HG03064 (cell line): ENCODE data around the gene WDR54.
A peak's percentile ranks its signal among the peaks of the same experiment; 100 is the strongest.
"Not testable (repeated sequence)": the region's sequence is repeated elsewhere in the genome, so short reads cannot be mapped to it uniquely, and the experiment has no call there.

Source experiments
- ATAC-seq: cut with Tn5 transposase; IDR thresholded peaks from one replicate; pipeline ENCODE4 v1.9.1; 2021; ENCODE audit warnings: low read depth; ENCODE audit not compliant: unreplicated experiment

WDR54 gene

DNA sequence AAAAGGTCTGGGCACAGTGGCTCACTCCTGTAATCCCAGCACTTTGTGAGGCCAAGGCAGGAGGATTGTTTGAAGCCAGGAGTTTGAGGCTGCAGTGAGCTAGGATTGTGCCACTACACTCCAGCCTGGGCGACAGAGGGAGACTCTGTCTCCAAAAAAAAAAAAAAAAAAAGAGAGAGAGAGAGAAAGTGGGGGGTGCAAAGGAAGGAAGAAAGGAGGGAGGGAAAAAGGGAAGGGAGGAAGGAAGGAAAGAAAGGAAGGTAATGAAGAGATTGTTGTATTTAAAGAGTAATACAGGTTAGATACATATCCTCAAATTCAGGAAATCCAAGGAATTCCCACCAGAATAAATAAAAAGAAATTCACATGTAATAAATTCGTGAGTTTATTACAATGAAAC, 19.6 kb upstream of the WDR54 start:
- no peak for ATAC-seq

DNA sequence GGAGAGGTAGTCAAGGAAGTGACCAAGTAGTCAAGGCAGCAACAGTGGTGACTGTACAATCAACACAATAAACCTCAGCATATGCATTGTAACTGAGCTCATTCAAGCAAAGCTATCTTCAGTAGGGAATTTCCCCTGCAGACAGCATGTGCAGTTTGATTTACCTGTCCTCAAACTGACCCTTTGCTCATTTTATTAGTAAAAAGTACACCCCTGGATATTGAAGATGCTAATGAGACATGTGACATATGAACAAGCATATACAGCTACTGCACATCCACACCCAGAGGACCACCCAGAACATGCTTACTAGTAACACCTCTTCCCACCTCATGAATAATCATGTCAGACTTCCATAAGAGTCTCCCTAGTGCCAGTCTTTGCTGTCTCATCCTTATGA, 15.5 kb upstream of the WDR54 start:
- ATAC-seq: peak; percentile 73

DNA sequence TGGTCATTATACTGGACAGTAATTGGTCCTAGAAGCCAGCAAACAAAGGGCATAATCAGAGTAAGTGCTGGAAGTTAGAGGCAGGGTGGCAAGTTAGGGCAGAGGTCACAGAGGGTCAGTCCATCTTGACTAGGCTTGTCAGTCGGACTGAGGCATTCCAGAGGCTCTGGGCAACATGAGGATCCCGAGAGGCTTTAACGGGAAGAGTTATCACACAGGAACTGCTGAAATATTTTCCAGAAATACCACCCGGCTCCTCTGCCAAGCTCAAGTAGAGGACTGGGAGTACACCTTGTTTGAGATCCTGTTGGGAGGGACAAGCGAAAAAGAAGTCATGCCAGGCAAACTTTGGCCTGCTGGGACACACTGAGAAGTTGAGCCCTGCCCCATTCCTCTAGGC, 13.8 kb upstream of the WDR54 start:
- no peak for ATAC-seq

DNA sequence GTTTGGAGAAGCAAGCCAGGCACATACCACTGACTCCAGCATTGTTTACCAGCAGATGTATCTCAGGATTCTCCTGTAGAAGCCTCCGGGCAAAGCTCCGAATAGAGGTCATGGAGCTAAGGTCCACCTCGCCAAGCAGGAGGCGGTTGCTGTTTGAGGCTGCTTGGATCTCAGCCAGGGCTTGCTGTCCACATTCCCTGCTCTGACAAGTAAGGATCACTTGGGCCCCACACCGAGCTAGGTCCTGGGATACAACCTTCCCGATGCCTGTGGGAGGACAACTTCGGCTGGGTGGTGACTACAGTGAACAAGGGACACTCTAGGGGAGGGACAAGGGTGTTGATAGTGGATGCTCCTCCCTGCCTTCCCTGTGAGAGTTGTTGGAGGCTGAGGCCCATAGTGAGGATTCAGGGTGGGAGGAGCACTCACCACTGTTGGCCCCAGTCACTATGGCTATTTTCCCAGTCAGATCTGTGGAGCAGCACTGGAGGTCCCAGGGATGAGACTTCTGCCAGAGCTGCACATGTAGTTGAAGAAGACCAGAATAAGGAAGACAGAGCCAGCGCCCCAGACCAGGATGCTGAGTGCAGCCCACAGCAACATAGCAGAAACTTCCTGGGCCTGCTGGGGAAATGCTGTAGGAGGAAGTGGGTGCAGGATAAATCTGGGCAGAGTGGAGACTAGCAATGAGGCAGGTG, 8.4 kb upstream of the WDR54 start:
- ATAC-seq: no peak

DNA sequence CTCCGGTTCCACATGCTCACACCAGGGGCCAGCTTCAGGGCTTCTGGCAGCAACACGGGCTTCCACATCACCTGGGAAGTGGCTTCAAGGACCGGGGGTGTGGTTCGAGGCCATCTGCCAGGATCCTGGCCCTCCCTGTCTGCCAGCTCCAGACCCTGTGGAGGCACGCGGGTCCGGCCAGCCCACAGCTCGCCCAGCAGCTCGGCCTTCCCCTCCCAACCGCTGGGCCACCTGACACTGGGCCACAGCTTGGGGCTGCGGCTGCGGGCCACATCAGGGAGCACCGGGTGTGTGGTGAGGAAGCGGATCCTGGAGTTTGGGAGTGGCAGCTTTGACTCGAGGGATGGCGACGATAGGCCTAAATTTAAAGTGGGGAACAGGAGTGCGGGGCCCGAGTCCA, 7.1 kb upstream of the WDR54 start:
- ATAC-seq: no peak

DNA sequence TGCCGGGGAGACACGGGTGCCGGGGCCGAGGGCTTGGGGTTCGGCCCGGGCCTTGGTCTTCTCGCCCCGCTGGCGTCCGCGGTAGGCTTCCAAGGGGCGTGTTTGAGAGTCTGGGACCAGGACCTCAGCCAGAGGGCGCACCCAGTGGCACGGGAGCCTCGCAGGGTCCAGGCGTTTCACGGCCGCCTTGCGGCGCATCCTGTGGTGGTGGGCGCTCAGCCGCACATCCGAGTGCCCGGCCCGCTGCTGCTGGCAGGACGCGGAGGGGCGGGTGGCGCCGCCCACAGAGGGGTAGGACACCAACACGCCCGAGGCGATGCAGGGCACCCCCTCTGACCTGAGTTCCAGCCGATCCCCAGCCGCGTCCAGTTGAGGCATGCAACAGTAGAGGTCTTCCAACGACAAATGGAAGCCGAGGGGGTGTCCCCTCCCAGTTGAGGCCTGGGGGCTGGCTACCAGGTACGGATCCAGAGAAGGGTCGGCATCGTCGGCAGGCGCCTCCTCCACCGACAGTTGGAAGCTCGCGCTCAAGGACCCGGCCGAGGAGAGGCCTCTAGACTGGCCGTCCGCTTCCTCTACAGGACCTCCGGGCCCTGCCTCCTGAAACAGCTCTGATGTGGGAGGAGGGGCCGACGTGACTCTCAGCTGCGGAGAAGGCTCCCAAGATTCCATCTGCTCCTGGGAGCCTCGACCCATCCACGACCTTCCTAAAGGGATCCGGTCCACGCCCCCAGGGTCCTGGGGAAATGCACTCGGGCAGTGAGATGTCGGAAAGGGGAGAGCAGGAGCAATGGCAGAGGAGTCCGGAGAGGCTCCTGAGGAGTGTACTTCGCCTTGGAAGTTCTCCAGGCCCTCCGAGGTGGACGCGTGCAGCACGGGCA, 6.4 kb upstream of the WDR54 start:
- ATAC-seq: no peak

DNA sequence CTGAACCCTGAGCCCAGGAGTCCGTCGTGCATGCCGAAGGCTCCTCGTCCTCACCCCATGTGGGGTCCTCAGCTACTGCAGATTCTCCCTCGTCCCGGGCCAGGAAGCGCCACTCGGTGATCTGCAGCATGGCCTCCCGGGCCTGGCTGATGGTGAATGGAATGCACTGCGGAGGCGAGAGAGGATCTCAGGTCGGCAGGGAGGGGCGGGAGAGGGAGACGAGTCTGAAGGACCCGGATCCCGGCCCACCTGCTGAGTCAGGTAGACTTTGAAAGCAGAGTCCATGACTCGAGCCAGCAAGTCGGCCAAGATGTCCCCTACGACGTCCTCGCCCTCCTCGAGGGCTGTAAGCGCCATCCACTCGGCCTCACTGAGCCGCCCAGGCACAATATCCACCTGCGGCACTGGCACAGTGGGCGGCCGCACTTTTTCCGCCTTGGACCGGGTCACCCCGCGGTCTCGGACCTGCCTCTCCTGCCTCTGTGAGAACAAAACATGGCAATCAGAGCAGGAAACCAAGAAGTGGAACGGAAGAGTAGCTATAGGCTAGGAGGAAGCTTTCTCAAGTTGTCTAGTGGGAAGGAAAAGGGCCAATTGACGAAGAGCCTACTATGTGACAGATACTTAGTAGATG, 5.7 kb upstream of the WDR54 start:
- no peak for ATAC-seq

DNA sequence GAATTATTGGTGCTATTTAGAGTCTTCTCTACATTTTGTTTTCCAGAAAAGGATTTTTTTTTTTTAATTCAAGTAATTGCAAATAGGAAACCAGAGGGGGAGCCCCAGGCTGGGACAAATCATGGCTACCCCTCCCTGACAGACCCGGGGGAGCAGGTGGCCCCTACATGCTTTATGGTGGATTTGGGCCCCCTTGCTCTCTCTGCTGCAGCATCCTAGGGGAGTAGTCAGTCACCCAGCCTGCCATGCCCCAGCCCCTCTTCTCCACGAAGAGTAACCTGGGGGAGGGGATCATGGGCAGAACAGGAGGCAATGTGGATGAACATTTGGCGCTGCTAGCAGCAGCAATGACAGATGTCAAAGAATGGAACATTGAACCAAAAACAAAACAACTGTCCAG, 4.8 kb upstream of the WDR54 start:
- no peak for ATAC-seq

DNA sequence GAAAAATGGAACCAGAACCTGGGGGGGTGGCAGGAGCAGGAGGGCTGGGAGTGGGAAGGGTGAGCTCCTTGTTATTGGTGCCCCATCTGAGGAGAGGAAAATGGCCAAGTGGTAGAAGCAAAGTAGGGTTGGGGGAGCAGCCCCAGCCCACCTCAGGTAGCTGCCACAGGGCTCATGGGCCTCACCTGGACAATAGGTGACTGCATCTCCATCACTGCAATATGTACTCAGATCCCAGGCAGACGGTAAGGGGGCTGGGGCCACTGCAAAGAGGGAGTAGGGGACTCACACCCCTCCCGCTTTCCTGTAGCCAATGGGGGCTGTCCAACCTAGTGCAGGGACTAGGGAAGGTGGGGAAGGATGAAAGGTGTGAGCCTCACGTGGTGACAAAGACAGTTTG, 4.3 kb upstream of the WDR54 start:
- no peak for ATAC-seq

DNA sequence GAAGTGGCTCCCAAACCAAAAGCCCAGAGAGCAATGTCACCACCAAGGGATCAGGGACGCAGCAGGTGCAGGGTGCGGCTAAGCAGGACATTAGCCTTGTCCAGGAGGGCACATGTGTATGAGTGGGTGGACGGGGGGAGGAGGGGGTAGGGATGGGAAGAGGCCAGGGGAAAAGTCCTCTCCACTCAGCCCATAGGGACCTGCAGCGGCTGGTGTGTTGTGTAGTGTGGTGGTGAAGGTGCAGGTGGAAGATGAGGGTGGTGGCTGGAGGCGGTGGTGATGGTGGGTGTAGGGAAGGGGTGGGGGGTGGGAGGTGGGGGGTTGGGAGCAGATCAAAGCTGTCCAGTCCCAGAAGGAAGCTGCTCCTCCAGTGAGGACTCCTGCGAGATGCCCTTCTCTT, 3.8 kb upstream of the WDR54 start:
- no peak for ATAC-seq

DNA sequence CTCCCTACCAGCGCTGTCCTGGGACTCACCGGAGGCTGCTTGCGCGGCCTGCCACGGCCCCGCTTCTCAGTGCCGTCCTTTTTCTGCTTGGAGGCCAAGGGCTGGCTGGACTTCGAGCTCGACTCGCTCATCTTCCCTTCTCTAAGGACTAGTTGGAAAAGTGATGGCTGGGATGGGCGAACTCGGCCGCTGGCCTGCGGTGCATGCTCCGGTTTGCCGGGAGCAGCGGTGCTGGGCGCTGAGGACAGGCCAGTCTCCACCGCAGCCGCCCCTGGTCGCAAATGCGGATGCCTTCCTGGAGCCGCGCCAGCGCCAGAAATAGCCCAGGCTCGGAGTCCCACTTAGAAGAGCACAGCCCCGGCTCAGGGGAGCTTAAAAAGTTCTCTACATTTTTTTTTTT, 3.2 kb upstream of the WDR54 start:
- ATAC-seq: no peak

DNA sequence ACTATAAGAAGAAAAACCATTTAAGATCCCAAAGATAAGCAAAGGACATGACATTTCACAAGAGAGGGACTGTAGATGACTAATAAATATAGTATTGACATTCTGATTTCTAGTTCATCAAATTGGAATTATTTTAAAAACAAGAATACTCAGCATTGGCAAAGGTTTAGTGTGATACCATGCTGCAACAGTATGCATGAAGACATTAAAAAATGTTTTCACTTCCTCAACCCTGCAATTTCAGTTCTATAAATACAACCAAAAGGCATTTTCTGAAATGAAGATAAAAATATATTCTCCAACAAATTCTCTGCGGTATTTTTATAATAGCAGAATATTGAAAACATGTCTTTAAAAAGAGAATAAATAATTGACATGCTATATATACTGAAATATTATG, 2.2 kb upstream of the WDR54 start:
- no peak for ATAC-seq

DNA sequence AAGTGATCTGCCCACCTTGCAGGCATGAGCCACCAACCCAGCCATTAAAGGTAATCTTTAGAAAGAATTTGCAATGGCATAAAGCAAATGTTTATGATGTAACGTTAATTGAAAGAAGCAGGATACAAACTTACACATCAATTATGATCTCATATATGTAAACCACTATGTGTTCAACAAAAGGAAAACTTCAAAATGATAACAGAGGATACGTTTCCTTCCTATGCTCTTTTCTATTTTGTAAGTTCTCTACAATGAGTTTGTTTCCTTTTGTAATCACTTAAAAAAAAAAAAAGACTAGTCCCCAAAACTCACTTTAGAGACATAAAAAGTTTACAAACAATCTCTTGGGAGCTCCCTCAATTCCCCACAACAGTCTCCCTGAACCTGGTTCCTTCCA, 1.5 kb upstream of the WDR54 start:
- ATAC-seq: no peak

DNA sequence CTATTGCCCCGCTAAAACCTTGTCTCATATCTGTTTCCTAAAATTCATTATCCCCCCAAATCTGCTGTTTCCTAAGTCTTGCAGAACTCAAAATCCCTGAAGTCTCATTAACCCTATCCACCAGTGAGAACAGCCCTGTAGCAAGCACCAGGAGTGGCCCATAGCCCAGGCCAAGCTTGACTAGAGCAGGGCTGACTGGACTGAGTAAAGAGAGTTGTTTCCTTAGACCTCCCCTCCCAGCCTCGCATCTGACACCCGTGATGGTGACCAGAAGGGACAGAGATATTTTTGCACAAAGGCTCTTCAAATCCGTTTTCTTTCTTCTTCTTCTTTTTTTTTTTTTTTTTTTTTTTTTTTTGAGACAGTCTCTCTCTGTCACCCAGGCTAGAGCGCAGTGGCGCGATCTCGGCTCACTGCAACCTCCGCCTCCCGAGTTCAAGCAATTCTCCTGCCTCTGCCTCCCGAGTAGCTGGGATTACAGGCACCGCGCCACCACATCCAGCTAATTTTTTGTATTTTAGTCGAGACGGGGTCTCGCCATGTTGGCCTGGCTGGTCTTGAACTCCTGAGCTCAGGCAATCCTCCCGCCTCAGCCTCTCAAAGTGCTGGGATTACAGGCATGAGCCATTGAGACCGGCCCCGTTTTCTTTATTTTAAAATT, 957 bp upstream of the WDR54 start:
- not testable (repeated sequence) for ATAC-seq

DNA sequence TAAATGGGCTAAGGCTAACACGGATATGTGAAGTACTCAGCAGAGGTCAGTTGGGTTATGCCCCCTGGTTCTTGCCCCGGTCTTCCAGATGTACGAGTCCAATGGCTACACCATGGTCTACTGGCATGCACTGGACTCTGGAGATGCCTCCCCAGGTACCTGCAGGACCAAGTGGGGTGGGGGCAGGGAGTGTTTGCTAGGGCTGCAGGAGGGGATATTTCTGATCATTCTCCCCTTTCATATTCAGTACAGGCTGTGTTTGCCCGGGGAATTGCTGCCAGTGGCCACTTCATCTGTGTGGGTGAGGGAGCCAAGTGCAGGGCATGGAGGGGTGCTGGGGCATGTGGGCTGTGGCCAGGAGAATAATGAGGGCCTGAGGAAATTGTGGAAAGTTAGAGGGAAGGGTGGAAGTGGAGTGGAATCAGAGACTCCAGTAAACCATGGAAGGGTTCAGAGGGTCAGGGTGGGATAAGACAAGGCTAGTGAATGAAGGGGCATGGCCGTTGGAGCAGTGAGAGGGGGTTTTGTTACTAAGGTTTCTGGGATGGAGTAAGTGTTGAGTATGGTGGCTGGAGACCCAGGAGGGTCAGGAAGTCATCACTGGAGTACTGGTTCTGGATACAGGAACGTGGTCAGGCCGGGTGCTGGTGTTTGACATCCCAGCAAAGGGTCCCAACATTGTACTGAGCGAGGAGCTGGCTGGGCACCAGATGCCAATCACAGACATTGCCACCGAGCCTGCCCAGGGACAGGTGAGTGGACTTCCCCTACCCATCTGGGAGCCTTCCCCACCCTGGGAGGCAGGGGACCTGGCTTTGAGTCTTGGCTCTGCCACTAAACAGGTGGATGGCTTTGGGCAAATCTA, 1.9 kb downstream of the WDR54 start:
- ATAC-seq: no peak

DNA sequence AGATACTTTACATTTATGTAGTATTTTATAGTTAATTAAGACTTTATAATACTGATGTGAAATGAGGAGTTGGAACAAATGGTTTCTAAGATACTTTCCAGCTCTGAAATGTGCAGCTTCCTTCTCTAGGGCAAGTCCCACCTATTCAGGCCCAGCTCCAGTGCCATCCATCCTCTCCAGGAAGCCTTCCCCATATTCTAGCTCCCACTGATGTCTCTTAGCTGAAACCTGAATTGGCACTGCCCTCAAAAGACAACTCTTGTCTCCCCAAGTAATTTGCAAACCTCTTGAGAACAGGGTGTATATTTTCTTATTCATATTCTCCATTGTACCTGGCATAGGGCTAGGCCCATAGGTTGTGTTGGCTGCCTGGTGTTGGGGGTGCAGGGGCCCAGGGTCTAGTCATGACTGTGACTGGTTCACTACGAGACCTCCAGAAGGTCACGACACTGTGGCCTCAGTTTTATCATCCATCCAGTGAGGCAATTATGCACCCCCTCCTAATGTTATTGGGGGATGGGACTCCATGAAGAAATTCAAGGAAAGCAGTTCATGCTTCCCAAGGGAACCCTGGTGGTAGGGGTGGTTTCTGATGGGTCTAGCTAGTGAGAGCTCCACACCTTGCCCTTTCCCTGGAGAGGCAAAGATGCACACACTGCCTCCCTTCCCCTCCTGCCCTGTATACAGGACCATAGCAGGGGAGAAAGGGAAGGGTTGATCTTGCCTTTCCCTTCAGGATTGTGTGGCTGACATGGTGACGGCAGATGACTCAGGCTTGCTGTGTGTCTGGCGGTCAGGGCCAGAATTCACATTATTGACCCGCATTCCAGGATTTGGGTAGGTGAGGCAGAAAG, 2.8 kb downstream of the WDR54 start:
- no peak for ATAC-seq

DNA sequence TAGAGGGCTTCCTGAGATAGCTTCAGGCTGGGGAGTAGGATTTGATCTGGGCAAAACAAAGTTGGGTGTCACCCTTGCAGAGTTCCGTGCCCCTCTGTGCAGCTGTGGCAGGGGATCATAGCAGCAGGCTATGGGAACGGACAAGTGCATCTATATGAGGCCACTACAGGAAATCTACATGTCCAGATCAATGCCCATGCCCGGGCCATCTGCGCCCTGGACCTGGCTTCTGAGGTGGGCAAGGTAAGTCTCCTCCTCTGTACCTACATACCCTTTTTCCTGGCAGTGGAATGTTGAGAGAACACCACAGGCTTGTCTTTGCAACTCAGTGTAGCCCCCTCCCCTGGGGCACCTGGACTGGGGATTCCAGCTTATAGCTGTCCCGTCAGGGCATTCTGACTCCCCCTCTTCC, 3.5 kb downstream of the WDR54 start:
- ATAC-seq: no peak

DNA sequence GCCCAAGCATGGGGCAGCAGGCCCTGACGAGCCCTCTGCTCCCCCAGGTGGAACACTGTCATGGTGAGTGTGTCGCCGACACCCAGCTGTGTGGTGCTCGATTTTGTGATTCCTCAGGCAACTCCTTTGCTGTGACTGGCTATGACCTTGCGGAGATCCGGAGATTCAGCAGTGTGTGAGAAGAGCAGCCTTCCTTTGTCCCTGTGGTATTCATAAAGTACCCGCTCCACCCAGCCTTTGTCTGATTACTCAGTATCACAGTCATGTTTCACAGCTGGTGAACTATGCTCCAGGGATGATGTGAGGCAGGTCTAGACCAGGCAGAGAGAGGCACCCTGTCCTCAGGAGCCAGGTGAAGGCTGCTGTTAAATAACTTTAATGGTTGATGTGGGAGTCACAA, 4.0 kb downstream of the WDR54 start:
- ATAC-seq: no peak

DNA sequence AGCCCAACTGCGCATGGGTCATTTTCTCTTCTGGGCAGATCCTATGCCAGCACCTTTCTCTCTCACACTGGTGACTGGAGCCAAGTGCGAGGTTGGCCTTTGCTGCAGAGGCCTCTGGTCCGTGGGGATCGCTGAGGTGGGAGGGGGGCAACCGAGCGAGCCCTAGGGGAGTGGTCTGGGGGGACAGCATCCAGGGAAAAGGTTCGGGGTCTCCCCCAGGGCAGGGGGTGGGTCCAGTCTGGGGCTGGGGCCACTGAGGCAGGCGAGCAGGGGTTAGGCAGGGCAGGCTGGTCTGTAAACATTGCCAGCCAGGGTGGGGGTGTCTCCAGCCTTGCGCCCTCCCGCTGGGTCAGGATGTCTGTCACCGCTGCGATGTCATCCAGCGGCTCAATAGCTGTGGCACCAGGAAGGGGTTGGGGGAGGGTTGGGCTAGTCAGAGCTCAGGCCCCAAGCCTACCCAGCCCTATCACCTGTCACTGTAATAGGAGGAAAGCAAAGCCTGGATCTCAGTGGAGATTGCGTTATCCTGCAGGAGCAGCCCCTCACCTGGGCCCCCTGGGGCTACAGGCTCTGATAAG, 4.7 kb downstream of the WDR54 start:
- ATAC-seq: no peak
